Fibroblast of lung (primary cell): ENCODE measurements around the gene PPP2R3B.
"Not testable (repeated sequence)": the region's sequence is repeated elsewhere in the genome, so short reads cannot be mapped to it uniquely, and the experiment has no call there.

Experiments used
- CTCF ChIP-seq, 2 donors: IDR thresholded peaks in 1 of 2; conservative IDR thresholded peaks in 1 of 2; 1 replicate in 1 of 2; 2 replicates in 1 of 2; pipeline ENCODE4 v1.5.1; 2011 to 2012; ENCODE audit warnings: low read length in 2 of 2, control low read depth in 1 of 2, inconsistent platforms in 1 of 2, low read depth in 1 of 2, mild to moderate bottlenecking in 1 of 2
- EZH2 ChIP-seq: IDR thresholded peaks from 2 replicates; pipeline ENCODE4 v1.5.1; 2012; ENCODE audit warnings: low read length, control low read depth, mild to moderate bottlenecking; ENCODE audit errors: missing control alignments

DNA sequence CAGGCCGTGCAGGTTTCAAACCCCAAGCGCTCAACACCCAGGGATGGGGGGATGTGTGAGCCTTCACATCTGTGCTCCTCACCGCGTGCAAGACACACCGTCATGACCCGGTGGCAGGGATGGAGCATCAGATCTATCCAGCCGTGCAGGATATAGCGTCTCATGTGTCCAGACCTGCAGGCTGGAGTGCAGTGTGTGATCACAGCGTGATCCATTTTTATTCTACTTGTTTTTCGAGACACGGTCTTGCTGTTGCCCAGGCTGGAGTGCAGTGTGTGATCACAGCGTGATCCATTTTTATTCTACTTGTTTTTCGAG lies 35.4 kb downstream of the PPP2R3B start:
- TF ChIP-seq CTCF (conservative IDR thresholded peaks at IDR 0.05 in 1 of 2, IDR thresholded peaks at IDR 0.05 in 1 of 2; ENCODE audit: low read depth in 1 of 2, low read length in 2 of 2); EZH2: not testable (repeated sequence)
